ENCODE measurements around the gene CERCAM.
"Not testable (repeated sequence)": the region's sequence is repeated elsewhere in the genome, so short reads cannot be mapped to it uniquely, and the experiment has no call there.

The CERCAM gene

DNA sequence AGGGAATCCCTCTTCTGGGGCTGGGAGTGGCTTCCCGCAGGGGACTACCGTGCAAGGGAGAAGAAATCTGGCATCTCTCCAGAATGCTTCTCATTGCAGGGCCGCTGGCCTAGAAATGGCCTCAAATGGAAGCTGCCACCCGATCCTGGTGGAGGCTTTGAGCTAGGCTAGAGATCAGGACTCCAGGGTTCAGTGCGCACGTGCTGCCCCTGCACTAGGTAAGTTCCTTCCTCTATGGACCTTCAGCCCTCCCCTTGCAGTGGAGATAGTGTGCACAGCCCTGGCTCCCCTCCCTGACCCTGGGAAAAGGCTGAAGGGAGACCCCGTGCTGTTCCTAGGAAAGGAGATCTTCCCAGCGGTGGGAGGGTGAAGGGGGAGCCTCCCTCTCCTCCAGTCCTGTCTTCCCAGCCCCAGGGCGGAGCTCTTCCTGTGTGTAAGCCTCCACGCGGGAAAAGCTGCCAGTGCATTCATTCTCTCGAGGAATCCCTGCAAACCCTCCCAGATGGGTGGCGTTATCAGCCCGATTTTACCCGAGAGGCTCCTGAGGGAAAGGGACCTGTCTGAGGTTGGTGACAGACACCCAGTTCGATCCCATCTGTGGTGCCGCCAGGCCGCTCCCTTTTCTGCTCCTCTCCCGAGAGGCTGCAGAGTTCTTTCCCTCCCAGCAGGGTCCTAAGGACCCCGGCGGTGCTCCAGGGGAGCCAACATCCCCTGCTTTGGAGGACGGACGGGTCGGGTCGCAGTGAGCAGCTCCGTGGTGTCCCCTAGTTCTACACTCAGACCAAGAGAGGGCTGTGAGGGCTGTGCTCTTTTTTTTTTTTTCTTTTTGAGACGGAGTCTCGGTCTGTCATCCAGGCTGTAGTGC is 1.4 kb upstream of the CERCAM start:
- no peak for DNase-seq (ENCODE audit: low read depth in 2 of 2)

DNA sequence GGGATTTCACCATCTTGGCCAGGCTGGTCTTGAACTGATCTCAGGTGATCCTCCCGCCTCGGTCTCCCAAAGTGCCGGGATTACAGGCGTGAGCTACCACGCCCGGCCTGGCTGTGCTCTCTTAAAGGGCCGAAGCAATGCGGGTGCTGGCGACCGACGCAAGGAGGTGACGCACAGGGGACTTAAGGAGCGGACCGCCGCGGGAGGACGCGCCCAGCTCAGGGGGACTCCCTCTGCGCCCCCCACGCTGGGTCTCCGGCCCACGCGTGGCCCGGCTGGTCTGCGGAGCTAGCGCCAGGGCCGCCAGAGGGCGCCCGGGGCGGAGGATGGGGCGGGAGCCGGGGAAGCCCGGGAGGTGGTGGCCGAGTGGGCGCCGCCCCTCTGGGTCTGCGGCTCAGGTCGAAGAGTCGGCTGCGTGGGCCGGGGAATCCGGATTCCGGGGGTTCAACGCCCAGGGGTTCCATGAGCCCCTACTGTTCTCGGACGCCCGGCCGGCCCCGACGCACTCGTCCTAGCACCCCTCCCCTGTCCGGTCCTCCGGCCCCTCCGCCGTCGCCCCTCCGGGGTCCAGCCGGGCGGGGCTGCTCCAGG is 502 bp upstream of the CERCAM start:
- DNase-seq (ENCODE audit: low read depth in 2 of 2), result no peak

DNA sequence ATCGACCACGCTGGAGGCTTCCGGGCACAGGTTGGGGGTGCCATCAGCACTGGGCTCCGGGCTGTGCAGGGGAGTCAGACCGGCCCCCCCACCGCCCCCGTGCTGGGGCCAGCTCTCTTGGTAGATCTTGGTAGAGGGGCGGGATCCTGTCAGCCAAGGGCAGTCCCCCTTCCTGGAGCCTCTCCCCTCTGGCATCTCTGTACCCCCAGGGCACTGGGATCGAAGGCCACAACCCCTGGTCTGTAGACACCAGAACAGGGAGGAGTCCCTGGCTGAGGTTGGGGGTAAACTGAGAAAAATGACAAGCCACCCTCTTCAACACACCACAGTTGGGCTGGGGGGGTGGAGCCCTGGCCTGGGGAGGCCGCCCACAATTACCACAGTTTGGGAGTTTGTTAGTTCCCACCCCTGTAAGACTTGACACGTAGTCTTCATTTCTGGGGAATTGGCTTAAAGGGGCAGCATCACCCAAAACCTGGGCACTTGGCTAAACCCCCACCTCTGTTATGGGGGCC is 882 bp downstream of the CERCAM start:
- DNase-seq (ENCODE audit: low read depth in 2 of 2), result no peak

DNA sequence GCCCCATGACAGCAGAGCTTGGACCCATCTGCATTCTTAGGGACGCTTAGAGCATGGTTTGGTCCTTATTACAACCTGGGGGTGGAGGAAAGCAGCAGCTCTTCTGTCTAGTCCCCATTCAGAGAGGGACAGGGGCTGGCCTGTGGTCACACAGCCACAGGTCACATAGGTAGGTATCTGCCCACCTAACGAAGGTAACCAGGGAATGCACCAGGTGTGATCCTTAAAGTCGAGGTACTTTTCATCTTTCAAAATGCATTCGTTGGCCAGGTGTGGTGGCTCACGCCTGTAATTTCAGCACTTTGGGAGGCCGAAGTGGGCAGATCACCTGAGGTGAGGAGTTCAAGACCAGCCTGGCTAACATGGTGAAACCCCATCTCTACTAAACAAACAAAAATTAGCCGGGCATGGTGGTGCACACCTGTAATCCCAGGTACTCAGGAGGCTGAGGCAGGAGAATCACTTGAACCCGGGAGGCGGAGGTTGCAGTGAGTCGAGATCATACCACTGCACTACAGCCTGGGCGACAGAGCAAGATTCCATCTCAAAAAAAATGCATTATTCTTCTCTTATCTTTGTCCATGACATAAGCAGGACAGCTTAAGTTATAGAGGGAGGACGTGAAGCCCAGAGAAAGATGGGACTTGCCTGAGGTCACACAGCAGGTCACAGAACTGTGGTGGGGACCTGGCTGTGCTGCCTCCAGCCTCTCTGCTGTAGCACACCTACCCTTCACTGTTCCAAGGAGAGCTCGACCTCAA is 1.5 kb downstream of the CERCAM start:
- DNase-seq (ENCODE audit: low read depth in 2 of 2), result not testable (repeated sequence)

DNA sequence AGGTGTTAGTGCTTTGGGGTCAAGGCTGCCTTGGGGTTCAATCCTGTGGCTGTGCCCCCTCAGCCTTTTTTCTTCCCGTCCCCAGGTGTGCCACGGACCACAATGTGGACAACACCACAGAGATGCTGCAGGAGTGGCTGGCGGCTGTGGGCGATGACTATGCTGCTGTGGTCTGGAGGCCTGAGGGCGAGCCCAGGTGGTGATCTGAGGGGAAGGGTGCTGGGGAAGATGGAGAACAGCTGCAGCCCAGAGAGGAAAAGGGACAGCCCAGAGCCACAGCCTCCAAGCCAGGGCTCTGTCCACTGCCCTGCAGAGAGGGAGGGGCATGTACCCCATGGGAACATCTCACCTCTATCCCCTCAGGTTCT is 2.1 kb downstream of the CERCAM start:
- no peak for DNase-seq (ENCODE audit: low read depth in 2 of 2)

DNA sequence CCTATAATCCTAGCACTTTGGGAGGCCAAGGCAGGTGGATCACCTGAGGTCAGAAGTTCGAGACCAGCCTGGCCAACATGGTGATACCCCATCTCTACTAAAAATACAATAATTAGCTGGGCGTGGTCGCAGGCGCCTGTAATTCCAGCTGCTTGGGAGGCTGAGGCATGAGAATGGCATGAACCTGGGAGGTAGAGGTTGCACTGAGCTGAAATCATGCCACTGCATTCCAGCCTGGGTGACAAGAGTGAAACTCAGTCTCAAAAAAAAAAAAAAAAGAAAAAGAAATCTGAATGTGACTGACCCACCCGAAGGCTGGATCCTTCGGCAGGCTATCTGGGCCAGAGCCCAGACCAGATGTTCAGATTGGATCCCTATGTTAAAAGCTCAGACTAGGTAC is 2.7 kb downstream of the CERCAM start:
- DNase-seq (ENCODE audit: low read depth in 2 of 2), result not testable (repeated sequence)

DNA sequence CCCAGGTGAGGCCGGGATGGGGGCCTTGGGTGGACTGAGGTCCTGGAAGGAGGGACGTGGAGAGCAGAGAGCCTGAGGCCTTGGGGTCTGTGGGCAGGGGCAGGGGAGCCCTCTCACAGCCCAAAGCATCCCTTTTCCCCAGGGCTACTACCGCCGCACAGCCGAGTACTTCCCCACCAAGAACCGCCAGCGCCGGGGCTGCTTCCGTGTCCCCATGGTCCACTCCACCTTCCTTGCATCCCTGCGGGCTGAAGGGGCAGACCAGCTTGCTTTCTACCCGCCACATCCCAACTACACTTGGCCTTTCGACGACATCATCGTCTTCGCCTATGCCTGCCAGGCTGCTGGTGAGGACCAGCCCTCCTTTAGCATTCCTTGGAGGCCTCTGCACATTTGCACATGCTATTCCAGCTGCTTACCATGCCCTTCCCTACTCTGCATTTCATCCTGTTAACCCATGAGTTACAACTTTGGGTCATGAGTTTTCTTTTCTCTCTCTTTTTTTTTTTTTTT is 3.7 kb downstream of the CERCAM start:
- DNase-seq (ENCODE audit: low read depth in 2 of 2), result no peak

DNA sequence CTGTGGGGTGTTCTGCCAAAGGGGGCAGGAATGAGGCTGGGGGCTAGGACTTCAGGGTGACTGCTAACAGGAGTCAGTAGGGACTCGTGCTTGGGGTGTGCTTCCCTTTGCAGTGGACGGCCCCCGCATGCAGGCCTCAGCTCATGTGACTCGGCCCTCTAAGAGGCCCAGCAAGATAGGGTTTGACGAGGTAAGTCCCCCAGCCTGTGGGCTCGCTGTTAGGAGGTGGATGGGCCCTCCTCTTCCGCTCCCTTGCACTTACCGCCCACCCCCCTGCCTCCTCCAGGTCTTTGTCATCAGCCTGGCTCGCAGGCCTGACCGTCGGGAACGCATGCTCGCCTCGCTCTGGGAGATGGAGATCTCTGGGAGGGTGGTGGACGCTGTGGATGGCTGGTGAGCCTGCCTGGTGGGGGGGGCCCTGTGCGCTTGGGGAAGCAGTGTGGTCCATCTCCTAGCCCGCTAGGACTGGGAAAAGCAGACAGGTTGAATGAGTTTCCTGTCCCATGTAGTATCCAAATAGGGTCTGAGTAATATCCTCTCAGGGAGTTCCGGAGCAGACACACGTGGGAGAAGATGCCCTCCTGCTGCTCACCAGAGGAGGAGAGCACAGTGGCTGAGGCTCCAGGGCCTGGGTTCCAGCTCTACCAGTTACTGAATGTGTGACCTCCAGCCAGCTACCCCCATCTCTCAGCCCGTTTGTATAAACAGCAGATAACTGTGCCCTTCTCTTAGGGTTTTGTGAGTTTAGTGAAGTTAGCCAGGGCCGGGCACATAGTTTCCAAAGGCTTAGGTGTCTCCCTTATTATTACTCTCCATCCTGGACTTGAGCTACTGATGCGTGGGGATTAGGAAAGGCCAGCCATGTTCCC is 8.2 kb downstream of the CERCAM start:
- no peak for DNase-seq (ENCODE audit: low read depth in 2 of 2)

DNA sequence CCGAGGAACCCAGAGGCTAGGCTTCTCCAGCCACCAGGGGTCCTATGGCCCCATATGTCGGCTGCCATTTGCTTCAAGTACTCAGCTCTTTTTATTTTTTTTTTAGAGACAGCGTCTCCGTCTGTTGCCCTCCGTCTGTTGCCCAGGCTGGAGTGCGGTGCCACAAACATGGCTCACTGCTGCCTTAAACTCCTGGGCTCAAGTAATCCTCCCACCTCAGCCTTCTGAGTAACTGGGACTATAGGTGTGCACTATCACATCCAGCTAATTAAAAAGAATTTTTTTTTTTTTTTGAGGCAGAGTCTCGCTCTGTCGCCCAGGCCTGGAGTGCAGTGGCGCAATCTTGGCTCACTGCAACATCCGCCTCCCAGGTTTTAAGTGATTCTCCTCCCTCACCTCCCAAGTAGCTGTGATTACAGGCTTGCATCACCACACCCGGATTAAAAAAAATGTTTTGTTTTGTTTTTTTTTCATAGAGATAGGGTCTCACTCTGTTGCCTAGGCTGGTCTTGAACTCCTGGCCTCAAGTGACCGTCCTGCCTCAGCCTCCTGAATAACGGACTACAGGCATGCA is 8.9 kb downstream of the CERCAM start:
- no peak for DNase-seq (ENCODE audit: low read depth in 2 of 2)

DNA sequence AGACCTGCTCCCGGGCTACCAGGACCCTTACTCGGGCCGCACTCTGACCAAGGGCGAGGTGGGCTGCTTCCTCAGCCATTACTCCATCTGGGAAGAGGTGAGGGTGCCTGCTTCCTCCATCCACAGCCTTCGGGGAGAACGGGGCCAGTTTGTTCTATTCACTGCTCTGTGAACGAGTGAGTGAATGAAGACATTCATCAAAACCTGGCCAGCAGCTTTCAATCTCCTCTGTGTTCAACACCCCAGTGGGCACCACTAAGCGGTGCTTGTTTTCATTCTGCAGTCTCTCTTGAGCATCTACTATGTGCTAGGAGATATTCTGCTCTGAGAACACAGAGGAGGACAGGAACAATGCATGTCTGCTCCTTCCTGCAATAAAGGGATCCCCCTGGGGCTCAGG is 10.6 kb downstream of the CERCAM start:
- no peak for DNase-seq (ENCODE audit: low read depth in 2 of 2)

DNA sequence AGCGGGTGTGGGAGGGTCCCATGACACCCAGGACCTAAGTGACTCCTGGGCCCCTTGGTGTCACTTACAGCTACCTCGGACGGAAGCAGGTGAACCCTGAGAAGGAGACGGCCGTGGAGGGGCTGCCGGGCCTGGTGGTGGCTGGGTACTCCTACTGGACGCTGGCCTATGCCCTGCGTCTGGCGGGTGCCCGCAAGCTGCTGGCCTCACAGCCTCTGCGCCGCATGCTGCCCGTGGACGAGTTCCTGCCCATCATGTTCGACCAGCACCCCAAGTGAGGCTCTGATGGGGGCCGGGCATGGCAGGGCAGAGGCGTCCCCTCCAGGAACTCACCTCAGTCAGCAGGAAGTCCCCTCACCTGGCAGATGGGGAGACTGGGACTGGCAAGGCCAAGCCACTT is 13.7 kb downstream of the CERCAM start:
- DNase-seq (ENCODE audit: low read depth in 2 of 2), result no peak

DNA sequence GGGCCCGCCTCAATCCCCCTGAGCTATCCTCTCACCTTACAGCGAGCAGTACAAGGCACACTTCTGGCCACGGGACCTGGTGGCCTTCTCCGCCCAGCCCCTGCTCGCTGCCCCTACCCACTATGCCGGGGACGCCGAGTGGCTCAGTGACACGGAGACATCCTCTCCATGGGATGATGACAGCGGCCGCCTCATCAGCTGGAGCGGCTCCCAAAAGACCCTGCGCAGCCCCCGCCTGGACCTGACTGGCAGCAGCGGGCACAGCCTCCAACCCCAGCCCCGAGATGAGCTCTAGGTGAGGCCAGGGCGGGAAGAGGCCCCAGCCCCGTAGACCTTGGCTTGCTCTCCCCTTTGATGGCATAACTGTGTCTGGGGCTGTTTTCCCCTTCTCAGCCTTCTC is 15.0 kb downstream of the CERCAM start:
- no peak for DNase-seq (ENCODE audit: low read depth in 2 of 2)

DNA sequence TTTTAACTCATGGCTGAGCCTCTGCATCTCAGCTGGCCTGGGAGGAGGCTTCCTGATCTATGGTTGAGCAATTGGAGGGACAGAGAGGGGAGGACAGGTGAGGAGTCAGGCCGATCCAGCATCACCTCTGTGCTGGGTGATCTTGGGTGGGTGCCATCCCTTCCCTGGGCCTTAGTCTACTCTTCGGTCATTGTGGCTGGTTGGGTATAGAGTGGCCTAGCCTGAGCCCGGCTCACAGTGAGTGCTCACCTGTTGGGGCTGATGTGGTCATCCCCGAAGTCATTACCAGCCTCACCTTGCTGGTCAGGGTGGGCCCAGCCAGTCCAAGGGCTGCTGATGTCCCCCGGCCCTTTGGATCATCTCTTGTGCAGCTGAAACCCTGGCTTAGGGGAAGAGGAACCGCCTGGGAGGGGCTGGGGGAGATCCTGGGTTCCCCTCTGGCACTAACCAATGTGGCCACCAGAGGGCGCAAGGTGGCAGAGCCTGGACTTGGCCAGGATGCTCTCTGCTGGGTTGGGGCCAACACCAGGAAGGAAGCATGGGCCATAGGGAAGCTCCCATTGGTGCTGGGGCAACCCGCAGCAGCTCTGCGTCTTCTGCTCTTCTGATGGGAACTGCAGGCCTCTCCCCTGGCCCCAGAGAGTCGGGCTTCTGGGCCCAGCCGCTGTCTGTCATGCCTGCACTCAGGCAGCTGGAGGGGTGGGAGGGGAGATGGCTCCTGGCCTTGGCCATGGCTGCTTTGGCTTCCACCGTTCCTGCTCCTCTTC is 17.9 kb downstream of the CERCAM start:
- peak; percentile 42 for DNase-seq (ENCODE audit: low read depth in 2 of 2)

DNA sequence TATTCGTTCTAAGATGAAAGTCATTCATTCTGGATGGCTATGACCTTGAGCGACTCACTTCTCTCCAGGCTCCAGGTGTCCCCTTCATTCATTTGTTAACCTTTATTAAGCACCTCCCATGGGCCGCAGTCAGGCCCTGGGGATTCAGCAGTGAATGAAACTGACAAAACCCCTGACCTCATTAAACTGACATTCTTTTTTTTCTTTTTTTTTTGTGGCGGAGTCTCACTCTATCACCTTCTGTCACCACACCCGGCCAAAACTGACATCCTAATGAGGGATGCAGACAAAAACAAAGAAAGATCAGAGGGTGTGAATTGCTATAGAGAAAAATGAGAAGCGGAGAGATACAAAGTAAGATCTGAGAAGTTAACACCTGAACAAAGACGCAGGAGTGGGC is 18.6 kb downstream of the CERCAM start:
- no peak for DNase-seq (ENCODE audit: low read depth in 2 of 2)

DNA sequence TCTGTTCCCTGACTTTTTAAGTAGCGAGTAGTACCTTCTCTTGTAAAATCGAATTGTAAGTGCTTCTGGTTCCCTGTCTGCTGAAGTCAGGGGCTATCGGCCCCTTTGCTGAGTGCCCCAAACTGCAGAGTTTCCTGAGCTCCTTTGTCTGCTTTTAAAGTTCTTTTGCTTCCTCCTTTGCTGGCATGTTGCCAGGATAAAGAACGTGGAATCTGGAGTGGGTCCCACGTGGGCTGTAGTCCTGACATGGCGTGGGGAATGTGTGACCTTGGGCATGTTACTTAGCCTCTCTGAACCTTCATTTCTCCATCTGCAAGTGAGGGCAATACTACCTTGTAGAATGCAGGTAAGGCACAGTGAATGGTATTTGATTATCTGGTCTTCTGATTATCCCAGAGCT is 21.5 kb downstream of the CERCAM start:
- no peak for DNase-seq (ENCODE audit: low read depth in 2 of 2)

DNA sequence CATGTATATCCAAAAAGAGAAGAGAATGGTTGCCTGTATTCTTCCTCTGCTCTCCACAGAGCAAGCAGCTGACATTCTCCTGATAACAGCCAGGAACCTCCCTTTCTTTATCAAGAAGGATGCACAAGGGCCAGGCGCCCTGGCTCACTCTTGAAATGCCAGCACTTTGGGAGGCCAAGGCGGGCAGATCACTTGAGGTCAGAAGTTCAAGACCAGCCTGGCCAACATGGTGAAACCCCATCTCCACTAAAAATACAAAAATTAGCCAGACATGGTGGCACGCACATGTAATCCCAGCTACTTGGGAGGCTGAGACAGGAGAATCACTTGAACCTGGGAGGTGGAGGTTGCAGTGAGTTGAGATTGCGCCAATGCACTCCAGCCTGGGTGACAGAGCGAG is 25.8 kb downstream of the CERCAM start:
- DNase-seq (ENCODE audit: low read depth in 2 of 2), result not testable (repeated sequence)

DNA sequence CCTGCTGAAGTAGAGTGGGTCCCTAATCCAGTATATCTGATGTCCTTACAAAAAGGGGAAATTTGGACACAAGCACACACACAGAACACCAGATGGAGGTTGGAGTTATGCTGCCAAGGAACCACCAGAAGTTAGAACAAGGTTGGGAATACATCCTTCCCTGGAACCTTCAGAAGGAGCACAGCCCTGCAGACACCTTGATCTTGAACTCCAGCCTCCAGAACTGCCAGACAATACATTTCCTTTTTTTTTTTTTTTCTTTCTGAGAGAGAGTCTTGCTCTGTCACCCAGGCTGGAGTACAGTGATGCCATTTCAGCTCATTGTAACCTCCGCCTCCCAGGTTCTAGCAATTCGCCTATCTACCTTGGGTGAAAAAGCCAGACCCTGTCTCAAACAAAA is 28.1 kb downstream of the CERCAM start:
- DNase-seq (ENCODE audit: low read depth in 2 of 2), result no peak

DNA sequence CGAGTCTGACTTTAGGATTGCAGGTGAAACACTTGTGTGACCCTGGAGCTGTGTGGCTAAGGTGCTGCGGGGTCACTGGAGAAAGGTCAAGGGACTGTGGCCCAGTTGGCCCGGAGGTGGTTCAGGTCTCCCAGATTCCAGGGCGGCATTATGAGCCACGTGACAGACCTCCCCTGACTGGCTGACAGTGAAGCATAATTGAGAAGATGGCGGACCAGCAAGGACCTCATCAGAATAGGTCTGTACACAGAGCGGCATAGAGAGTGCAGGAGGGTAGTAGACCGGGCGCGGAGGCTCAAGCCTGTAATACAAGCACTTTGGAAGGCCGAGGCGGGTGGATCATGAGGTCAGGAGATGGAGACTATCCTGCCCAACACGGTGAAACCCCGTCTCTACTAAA is 34.3 kb downstream of the CERCAM start:
- no peak for DNase-seq (ENCODE audit: low read depth in 2 of 2)

DNA sequence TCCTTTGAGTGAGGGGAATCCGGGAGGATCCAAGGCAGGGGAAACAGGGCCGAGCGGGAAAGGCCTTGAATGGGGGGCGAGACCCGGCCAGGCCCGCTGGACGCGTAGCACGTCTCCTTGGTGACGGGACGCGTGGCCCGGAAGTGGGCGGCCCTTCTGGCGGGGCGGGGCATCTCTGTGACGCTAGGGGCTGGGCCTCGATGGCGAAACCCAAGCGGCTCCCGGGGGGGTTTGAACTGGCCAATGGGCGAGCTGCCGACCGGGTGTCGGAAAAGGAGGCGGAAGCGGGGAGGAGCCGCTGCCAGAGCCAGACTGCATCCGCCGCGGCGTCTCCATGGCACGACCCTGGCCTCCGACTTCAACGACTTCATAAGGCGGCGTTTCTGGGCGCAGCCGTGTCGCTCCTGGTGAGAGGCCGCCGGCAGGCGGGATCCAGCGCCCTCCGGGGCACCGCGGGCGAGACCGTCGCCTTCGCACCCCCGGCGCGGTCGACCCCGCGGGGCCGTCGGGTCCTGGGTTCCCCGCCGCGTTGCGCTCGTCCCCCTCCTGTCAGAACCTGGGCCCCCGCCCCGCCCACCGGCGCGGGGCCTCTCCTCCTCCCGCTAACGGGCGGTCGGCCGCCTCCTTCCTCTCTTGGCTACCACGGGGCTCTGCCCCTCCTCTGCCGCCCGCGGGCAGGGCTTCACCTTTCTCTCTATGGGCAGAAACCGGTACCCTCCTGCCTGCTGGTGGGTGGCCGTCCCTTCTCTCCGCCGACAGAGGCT is 35.4 kb downstream of the CERCAM start, which contains the start of gene ODF2:
TSS of gene ODF2 (plus strand) at position 158 of the 764 bp plus-strand sequence. CDS start at position 244, 86 bp downstream.
- DNase-seq (ENCODE audit: low read depth in 2 of 2), result peak; percentile 81 to 88
